Testis (tissue), 3 donors: Measurements from ENCODE around the gene SQSTM1. TPM values are rescaled to one million over a fixed set of nuclear protein-coding genes. Genes with fewer than 3 reads are reported as not detected.

ENCODE experiments used
- DNase-seq: peaks from one replicate; pipeline ENCODE4 v3.0.0-alpha.2; 2019
- H3K27ac ChIP-seq, 2 donors: fragments of 200-600 bp; sonication (generic); one replicate each; pipeline ENCODE4 v1.5.1; 2019
- H3K27me3 ChIP-seq: fragments of 200-600 bp; sonication (generic); one replicate; pipeline ENCODE4 v1.5.1; 2019
- H3K36me3 ChIP-seq: fragments of 200-600 bp; sonication (generic); one replicate; pipeline ENCODE4 v1.5.1; 2017; ENCODE audit warnings: low read depth; ENCODE audit errors: missing control alignments
- H3K4me1 ChIP-seq: fragments of 200-600 bp; sonication (generic); one replicate; pipeline ENCODE4 v1.5.1; 2019
- H3K4me3 ChIP-seq, 2 donors: fragments of 200-600 bp; sonication (generic); one replicate each; pipeline ENCODE4 v1.5.1; 2017 to 2019
- H3K9me3 ChIP-seq: fragments of 200-600 bp; sonication (generic); one replicate; pipeline ENCODE4 v1.5.1; 2017
- CTCF ChIP-seq, 3 experiments: fragments of 450-650 bp in 2 of 3; fragments of 200-600 bp in 1 of 3; sonication (generic) in 1 of 3; IDR thresholded peaks; one replicate each; pipeline ENCODE4 v1.5.1; 2016 to 2019; ENCODE audit warnings: antibody characterized with exemption in 3 of 3, mild to moderate bottlenecking in 2 of 3, moderate library complexity in 1 of 3
- POLR2A ChIP-seq: fragments of 450-650 bp; IDR thresholded peaks from one replicate; pipeline ENCODE4 v1.6.1; 2017; ENCODE audit warnings: antibody characterized with exemption, mild to moderate bottlenecking, moderate library complexity
- WGBS, 2 donors: methylation state at CpG; one replicate each; pipeline ENCODE4 v1.1.5; 2018; 5-methylcytosine and 5-hydroxymethylcytosine counted together
- intact Hi-C: fragments of 100-400 bp; cut with DNase I; formaldehyde crosslinking; loops from one replicate; pipeline ENCODE4 v1.15.1; 2023; ENCODE audit warnings: low total_unique reads
- polyA plus RNA-seq: library from polyadenylated mRNA; stranded (reverse); fragments of 350-450 nt; fragmentation: Illumina TruSeq; extraction: RNeasy Lipid Tissue Mini Kit (QIAGEN cat#74804); gene quantifications from one replicate; pipeline ENCODE4 v1.2.3, GENCODE V29; 2014; ENCODE audit warnings: low read depth, low replicate concordance; ENCODE audit not compliant: insufficient read depth
- total RNA-seq, 2 donors: library from RNA; depleted of rRNA; stranded (reverse); fragments of >200 nt; gene quantifications; one replicate each; pipeline ENCODE4 v1.2.3, GENCODE V29; 2016

SQSTM1 gene
- total and polyA plus RNA-seq, 3 donors from 2014 or later, result 165 to 255 (median 192) TPM

- Histone ChIP-seq H3K36me3 (no peaks in the 10 kb centered on the region), H3K4me1 (peaks cover 35% of the 10 kb centered on the region), H3K27ac (peak overlapping the region; percentile 85 to 88), H3K27me3 (no peaks in the 10 kb centered on the region), H3K4me3 (peak overlapping the region; percentile 58 to 68), H3K9me3 (no peaks in the 10 kb centered on the region)
- no peak for TF ChIP-seq POLR2A
- peak; percentile 73 to 78 (median 74) for TF ChIP-seq CTCF (IDR thresholded peaks at IDR 0.05)
- 2% methylated on average over 15 to 72 of the region's 113 CpGs for WGBS, 2 donors
- peak; percentile 79 for DNase-seq
- intact Hi-C loops, result no loop called here
Measured at GRCh38 chr5:179795863-179796833, 24.6 kb upstream of the SQSTM1 start.

GRCh38 chr5:179796877-179797608 lies 23.7 kb upstream of the SQSTM1 start:
- peak overlapping the region in 1 of 2 donors; percentile 68 for H3K4me3 ChIP-seq
- peak overlapping the region in 1 of 2 donors; percentile 88 for H3K27ac ChIP-seq
- H3K27me3 ChIP-seq, result no peaks in the 10 kb centered on the region
- intact Hi-C loops, result no loop called here
- H3K36me3 ChIP-seq, result no peaks in the 10 kb centered on the region
- no peaks in the 10 kb centered on the region for H3K9me3 ChIP-seq
- 76 to 83% methylated on average over 16 to 21 of the region's 21 CpGs for WGBS, 2 donors
- no peak for DNase-seq
- no peak for TF ChIP-seq CTCF (IDR thresholded peaks at IDR 0.05)
- no peak for TF ChIP-seq POLR2A
- peaks cover 37% of the 10 kb centered on the region for H3K4me1 ChIP-seq

- intact Hi-C loops, result no loop called here
- WGBS, 2 donors, result 82 to 91% methylated on average over 7 to 30 of the region's 30 CpGs
- Histone ChIP-seq H3K27ac (no peak overlapping the region), H3K27me3 (no peaks in the 10 kb centered on the region), H3K9me3 (no peaks in the 10 kb centered on the region), H3K4me1 (peaks cover 44% of the 10 kb centered on the region), H3K4me3 (no peak overlapping the region), H3K36me3 (no peaks in the 10 kb centered on the region)
- no peak for DNase-seq
- TF ChIP-seq CTCF (IDR thresholded peaks at IDR 0.05), result no peak
- no peak for TF ChIP-seq POLR2A
Measured at GRCh38 chr5:179797741-179798140, 23.0 kb upstream of the SQSTM1 start.

GRCh38 chr5:179798144-179798770 lies 22.4 kb upstream of the SQSTM1 start:
- no peak overlapping the region for H3K27ac ChIP-seq
- no peak overlapping the region for H3K4me3 ChIP-seq
- DNase-seq, result no peak
- peaks cover 44% of the 10 kb centered on the region for H3K4me1 ChIP-seq
- H3K36me3 ChIP-seq, result no peaks in the 10 kb centered on the region
- WGBS, 2 donors, result 93 to 95% methylated on average over 3 to 22 of the region's 23 CpGs
- H3K27me3 ChIP-seq, result no peaks in the 10 kb centered on the region
- TF ChIP-seq POLR2A, result no peak
- TF ChIP-seq CTCF (IDR thresholded peaks at IDR 0.05), result no peak
- H3K9me3 ChIP-seq, result no peaks in the 10 kb centered on the region
- intact Hi-C loops, result no loop called here
